GM13977 (cell line): ENCODE results near the gene STARD10.
A peak's percentile ranks its signal among the peaks of the same experiment; 100 is the strongest.

Source experiments
- DNase-seq: peaks from one replicate; pipeline ENCODE4 v3.0.0; 2012; ENCODE audit warnings: low spot score
- CTCF ChIP-seq: IDR thresholded peaks from 2 replicates; pipeline ENCODE4 v1.5.1; 2012; ENCODE audit warnings: mild to moderate bottlenecking, control low read depth; ENCODE audit not compliant: insufficient read depth; ENCODE audit errors: extremely low read depth, missing control alignments
- in situ Hi-C: fragments of 300-500 bp; cut with MboI; formaldehyde crosslinking; loops from one replicate; pipeline ENCODE4 v1.12.0; 2022; ENCODE audit warnings: low sequenced_read_pairs, low pct_unique_long_range_greater_than_20kb, mixed read lengths, inconsistent platforms; ENCODE audit not compliant: unreplicated experiment

The STARD10 gene

GRCh38 chr11:72764503-72764902, 29.3 kb downstream of the STARD10 start:
- DNase-seq = no peak
- TF ChIP-seq CTCF = no peak

DNA sequence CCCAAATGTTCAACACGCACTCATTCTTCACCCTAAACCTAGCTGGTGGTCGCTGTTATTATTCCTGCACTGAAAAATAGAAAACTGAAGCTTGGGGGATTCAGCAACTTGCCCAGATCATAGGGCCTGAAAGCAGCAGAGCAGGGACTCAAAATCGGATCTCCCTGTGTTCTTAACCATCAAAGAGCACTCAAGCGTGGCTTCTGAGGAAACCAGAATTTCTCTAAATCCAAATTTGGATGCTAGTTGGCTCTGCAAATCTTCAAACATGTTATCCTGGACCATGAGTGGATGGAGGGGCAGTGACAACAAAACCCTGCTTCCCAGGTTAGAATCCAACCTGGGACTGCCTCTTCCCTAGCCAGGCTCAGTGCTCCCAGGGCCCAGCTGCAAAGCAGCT, 30.0 kb downstream of the STARD10 start:
- in situ Hi-C loops = no loop called here
- no peak for DNase-seq
- TF ChIP-seq CTCF = no peak

More at GRCh38 chr11:72764503-72764902, 29.3 kb downstream of the STARD10 start:
- in situ Hi-C loops = no loop called here

DNA sequence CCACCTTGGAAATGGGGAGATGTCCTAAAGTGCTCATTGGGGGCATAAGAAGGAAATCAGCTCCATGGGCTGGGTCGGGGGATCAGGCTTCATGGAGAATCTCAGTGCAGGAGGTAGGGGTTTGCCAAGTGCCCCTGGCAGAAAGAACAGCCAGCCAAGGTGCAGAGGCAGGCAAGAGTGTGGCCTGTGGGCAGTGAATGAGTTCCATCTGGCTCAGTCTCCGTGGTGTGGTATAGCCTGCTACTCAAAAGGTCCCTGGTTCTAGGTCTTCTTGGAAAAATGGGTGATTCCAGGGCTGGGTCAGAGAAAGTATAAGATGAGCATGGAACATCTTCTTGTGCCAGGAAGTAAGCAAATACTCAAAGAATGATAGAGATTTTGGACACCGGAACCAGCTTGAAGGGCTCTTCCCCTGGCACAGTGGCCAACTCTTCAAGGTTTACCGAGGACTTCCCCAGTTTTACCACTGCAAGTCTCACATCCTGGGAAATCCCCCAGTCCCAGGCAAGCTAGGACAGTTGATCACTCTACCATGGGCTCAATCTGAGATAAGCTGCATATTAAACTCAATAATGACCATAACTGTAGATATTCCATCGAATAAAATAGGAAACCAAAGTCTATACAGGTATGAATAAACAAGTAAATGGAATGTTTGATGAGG, 31.1 kb downstream of the STARD10 start:
- peak; percentile 70 for DNase-seq
- no peak for TF ChIP-seq CTCF
- in situ Hi-C loops = no loop called here

DNA sequence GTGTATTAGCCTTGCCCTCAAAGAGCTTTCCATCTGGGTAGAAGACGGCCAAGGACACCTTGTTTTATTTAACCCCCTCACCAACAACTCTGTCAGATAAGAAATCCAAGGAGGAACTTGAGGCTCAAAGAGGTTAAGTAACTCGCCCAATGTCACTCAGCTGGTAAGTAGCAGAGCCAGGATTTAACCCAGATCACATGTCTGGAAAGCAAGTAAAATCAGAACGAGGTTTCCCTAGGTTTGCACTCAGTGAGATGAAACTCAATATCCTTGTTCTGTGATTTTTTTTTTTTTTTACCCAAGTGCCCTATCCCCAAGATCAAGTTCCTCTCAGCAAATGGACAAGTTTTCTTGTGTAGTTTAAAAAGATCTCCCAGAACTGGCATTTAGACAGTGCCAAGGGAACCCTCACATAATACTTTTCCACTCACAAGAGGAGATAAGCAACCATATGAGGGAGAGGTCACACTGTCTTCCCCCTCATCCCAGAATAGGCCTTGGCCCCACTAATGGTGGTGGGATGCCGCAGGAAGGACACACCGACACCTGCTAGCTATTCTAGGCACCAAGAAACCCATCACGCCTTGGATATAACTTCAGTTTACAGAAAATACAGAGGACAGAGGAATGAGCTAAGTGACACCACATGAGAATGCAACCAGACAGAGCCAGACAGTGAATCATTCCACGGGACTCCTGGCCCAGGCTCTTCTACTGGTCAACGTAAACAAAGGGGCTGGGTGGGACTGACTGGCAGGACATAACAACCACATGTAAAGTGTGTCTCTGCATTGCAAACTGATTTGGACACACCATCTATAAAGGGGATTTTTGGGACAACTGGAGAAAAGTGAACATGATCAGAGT, 33.1 kb downstream of the STARD10 start:
- in situ Hi-C loops = no loop called here
- no peak for TF ChIP-seq CTCF
- no peak for DNase-seq

- TF ChIP-seq CTCF = no peak
- DNase-seq = no peak
- in situ Hi-C loops = no loop called here
Observed at GRCh38 chr11:72759468-72759985, 34.3 kb downstream of the STARD10 start.

DNA sequence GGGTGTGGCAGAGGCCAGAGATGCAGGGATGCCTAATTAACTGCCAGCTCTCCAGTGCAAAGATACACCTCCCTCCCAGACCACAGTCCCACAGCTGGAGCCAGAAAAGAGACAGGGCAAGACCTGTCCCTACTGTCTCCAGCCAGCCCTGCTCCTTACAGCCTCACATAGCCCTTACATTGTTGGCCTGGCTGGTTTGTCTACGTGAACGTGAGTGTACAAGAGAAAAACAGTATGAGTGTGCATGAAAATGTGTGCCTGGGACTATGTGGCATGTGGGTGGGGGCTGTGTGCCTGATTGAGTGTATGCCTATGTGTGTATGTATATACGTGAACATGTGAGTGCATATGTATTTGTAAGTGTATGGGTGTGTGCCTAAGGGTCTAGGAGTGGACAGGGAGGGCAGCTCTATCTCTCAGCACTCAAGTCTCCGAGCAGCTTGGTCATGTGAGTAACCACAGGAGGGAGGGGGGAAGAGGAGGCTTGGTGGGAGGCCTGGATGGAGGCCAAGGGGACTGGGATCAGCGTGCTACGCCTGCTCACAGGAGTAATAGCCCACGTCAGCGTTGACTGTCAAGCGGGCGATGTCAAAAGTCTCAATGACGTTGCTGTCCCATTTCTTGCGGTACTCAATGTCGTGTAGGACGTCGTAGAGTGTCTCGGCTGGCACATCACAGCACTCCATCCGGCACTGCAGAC, 35.0 kb downstream of the STARD10 start:
- no peak for DNase-seq
- in situ Hi-C loops = no loop called here

More for the DNA sequence above, 35.0 kb downstream of the STARD10 start:
- no peak for TF ChIP-seq CTCF
